HFFc6 (cell line): ENCODE measurements around the gene GMCL2. TPM values are rescaled to one million over a fixed set of nuclear protein-coding genes. Genes with fewer than 3 reads are reported as not detected.

Source experiments
- DNase-seq: peaks from one replicate; pipeline ENCODE4 v3.0.0-alpha.2; 2018
- H3K27ac Mint-ChIP-seq: 2 replicates; pipeline ENCODE4 v1.8.0; 2020; ENCODE audit warnings: mild to moderate bottlenecking, mixed read lengths
- H3K27me3 Mint-ChIP-seq: 2 replicates; pipeline ENCODE4 v1.8.0; 2021; ENCODE audit warnings: mild to moderate bottlenecking, moderate library complexity, mixed read lengths; ENCODE audit not compliant: insufficient read depth
- H3K36me3 Mint-ChIP-seq: 2 replicates; pipeline ENCODE4 v1.8.0; 2021; ENCODE audit warnings: low read depth, mixed read lengths
- H3K4me1 Mint-ChIP-seq: 2 replicates; pipeline ENCODE4 v1.8.0; 2020; ENCODE audit warnings: low read depth, mixed read lengths
- H3K4me3 Mint-ChIP-seq: 2 replicates; pipeline ENCODE4 v1.8.0; 2020; ENCODE audit warnings: mild to moderate bottlenecking, moderate library complexity, mixed read lengths
- H3K9me3 Mint-ChIP-seq: 2 replicates; pipeline ENCODE4 v1.8.0; 2020; ENCODE audit warnings: mild to moderate bottlenecking, mixed read lengths
- total RNA-seq, 6 experiments: library from RNA; stranded (reverse); fragmentation: NEBNext Ultra II Directional; extraction: Animal tissue kit (Norgen Biotek cat#: 25700); gene quantifications; 2 replicates in 1 of 6; 3 replicates in 5 of 6; pipeline ENCODE4 v1.2.3, GENCODE V29; 2021
- TF ChIP-seq, protein P1 (sequence below): fragments of 200-600 bp; sonication (generic); IDR thresholded peaks from 2 replicates; pipeline ENCODE4 v1.5.0; 2021; ENCODE audit warnings: antibody characterized with exemption, mild to moderate bottlenecking

The GMCL2 gene
- total RNA-seq, 6 experiments from 2014 or later, result not detected

GRCh38 chr5:178194026-178194425, 6.9 kb upstream of the GMCL2 start:
- Mint-ChIP-seq H3K36me3 (no peaks in the 10 kb centered on the region), H3K27me3 (peaks cover 31% of the 10 kb centered on the region), H3K4me3 (no peak overlapping the region), H3K4me1 (peaks cover 8% of the 10 kb centered on the region; the same call in 1 of the 2 replicates), H3K9me3 (peaks cover 4% of the 10 kb centered on the region; the same call in 1 of the 2 replicates), H3K27ac (no peak overlapping the region)
- TF ChIP-seq, protein P1, sequence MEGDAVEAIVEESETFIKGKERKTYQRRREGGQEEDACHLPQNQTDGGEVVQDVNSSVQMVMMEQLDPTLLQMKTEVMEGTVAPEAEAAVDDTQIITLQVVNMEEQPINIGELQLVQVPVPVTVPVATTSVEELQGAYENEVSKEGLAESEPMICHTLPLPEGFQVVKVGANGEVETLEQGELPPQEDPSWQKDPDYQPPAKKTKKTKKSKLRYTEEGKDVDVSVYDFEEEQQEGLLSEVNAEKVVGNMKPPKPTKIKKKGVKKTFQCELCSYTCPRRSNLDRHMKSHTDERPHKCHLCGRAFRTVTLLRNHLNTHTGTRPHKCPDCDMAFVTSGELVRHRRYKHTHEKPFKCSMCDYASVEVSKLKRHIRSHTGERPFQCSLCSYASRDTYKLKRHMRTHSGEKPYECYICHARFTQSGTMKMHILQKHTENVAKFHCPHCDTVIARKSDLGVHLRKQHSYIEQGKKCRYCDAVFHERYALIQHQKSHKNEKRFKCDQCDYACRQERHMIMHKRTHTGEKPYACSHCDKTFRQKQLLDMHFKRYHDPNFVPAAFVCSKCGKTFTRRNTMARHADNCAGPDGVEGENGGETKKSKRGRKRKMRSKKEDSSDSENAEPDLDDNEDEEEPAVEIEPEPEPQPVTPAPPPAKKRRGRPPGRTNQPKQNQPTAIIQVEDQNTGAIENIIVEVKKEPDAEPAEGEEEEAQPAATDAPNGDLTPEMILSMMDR, result no peak
- no peak for DNase-seq

GRCh38 chr5:178193251-178193809, 6.2 kb upstream of the GMCL2 start:
- TF ChIP-seq, protein P1, result no peak
- Mint-ChIP-seq H3K9me3 (peaks cover 4% of the 10 kb centered on the region; the same call in 1 of the 2 replicates), H3K4me1 (peaks cover 8% of the 10 kb centered on the region; the same call in 1 of the 2 replicates), H3K36me3 (no peaks in the 10 kb centered on the region), H3K27me3 (peaks cover 35% of the 10 kb centered on the region), H3K4me3 (no peak overlapping the region), H3K27ac (no peak overlapping the region)
- no peak for DNase-seq

- H3K9me3 Mint-ChIP-seq, result peaks cover 4% of the 10 kb centered on the region; the same call in 1 of the 2 replicates
- H3K27me3 Mint-ChIP-seq, result peaks cover 32% of the 10 kb centered on the region
- H3K36me3 Mint-ChIP-seq, result no peaks in the 10 kb centered on the region
- peaks cover 8% of the 10 kb centered on the region; the same call in 1 of the 2 replicates for H3K4me1 Mint-ChIP-seq
- TF ChIP-seq, protein P1, result no peak
- DNase-seq, result no peak
- H3K4me3 Mint-ChIP-seq, result no peak overlapping the region
- no peak overlapping the region for H3K27ac Mint-ChIP-seq
Observed at GRCh38 chr5:178192787-178193186, 5.6 kb upstream of the GMCL2 start.

- DNase-seq, result no peak
- peaks cover 32% of the 10 kb centered on the region for H3K27me3 Mint-ChIP-seq
- no peaks in the 10 kb centered on the region for H3K36me3 Mint-ChIP-seq
- peaks cover 4% of the 10 kb centered on the region; the same call in 1 of the 2 replicates for H3K9me3 Mint-ChIP-seq
- peaks cover 8% of the 10 kb centered on the region; the same call in 1 of the 2 replicates for H3K4me1 Mint-ChIP-seq
- no peak overlapping the region for H3K27ac Mint-ChIP-seq
- no peak overlapping the region for H3K4me3 Mint-ChIP-seq
- TF ChIP-seq, protein P1, result no peak
Observed at GRCh38 chr5:178192244-178192643, 5.1 kb upstream of the GMCL2 start.

- TF ChIP-seq, protein P1, result no peak
- no peak for DNase-seq
- H3K4me1 Mint-ChIP-seq, result peaks cover 10% of the 10 kb centered on the region
- peaks cover 4% of the 10 kb centered on the region; the same call in 1 of the 2 replicates for H3K9me3 Mint-ChIP-seq
- no peaks in the 10 kb centered on the region for H3K36me3 Mint-ChIP-seq
- no peak overlapping the region for H3K4me3 Mint-ChIP-seq
- peaks cover 31% of the 10 kb centered on the region for H3K27me3 Mint-ChIP-seq
- no peak overlapping the region for H3K27ac Mint-ChIP-seq
Observed at GRCh38 chr5:178191661-178192060, 4.5 kb upstream of the GMCL2 start.
